HCT116 (cell line): ENCODE measurements around the gene HEXB. TPM values are rescaled to one million over a fixed set of nuclear protein-coding genes. Genes with fewer than 3 reads are reported as not detected.

Source experiments
- ATAC-seq: fragments of 200-7000 bp; cut with Tn5 transposase; 2 replicates; pipeline ENCODE4 v1.9.1; 2020; ENCODE audit warnings: mild to moderate bottlenecking, moderate library complexity
- BruUV-seq: library from RNA; stranded (reverse); fragments of 400-500 nt; replicated peaks from 2 replicates; lab custom pipeline; 2021; lab: Mats Ljungman, UMichigan
- CTCF ChIA-PET: fragments of 300-600 bp; sonication (Branson Sonifier 250); formaldehyde crosslinking; loops from one replicate; lab custom pipeline; 2021; ENCODE audit warnings: antibody characterized with exemption; lab: Charles Lee
- POLR2A ChIA-PET: fragments of 300-600, 350-600 bp; sonication (Branson Sonifier 250); formaldehyde crosslinking; loops from one replicate; lab custom pipeline; 2021; ENCODE audit warnings: antibody characterized with exemption; lab: Charles Lee
- RAD21 ChIA-PET, 2 experiments: fragments of 300-600 bp; sonication (Branson Sonifier 250); formaldehyde crosslinking; loops; one replicate each; lab custom pipeline; 2023; ENCODE audit warnings: low total read pairs in 2 of 2; ENCODE audit not compliant: uncharacterized antibody in 2 of 2, unreplicated experiment in 2 of 2, low non-redundant PET in 1 of 2; lab: Charles Lee
- DNase-seq: peaks from one replicate; pipeline ENCODE4 v3.0.0-alpha.2; 2010; ENCODE audit warnings: low read depth, low spot score
- H2AFZ ChIP-seq: fragments of 200-600 bp; shearing (Covaris generic), sonication (generic); 2 replicates; pipeline ENCODE4 v1.6.1; 2017; ENCODE audit warnings: low read depth, mixed run types, mixed read lengths, antibody characterized with exemption, low read length; ENCODE audit not compliant: poor library complexity, severe bottlenecking
- H3K27ac ChIP-seq: 2 replicates; pipeline ENCODE4 v1.5.1; 2012; ENCODE audit warnings: low read depth, low read length
- H3K27me3 ChIP-seq: fragments of 200-600 bp; sonication (generic); 2 replicates; pipeline ENCODE4 v1.6.1; 2016; ENCODE audit warnings: mixed run types, low read length, mixed read lengths; ENCODE audit not compliant: insufficient read depth
- H3K36me3 ChIP-seq, 2 experiments: fragments of 200-500 bp in 1 of 2; fragments of 200-600 bp in 1 of 2; sonication (Bioruptor generic) in 1 of 2; sonication (generic) in 1 of 2; 2 replicates each; pipeline versions ENCODE4 v1.5.1 to v1.6.1; 2014 to 2016; ENCODE audit warnings: low read length in 2 of 2, inconsistent platforms in 1 of 2, mixed read lengths in 1 of 2, mixed run types in 1 of 2; ENCODE audit not compliant: insufficient read depth in 2 of 2, control insufficient read depth in 1 of 2
- H3K4me1 ChIP-seq, 2 experiments: fragments of 200-600 bp in 1 of 2; sonication (generic) in 1 of 2; 2 replicates each; pipeline versions ENCODE4 v1.5.1 to v1.6.1; 2012 to 2017; ENCODE audit warnings: low read length in 2 of 2, inconsistent platforms in 1 of 2, mild to moderate bottlenecking in 1 of 2, mixed read lengths in 1 of 2, mixed run types in 1 of 2, moderate library complexity in 1 of 2; ENCODE audit not compliant: insufficient read depth in 2 of 2, control insufficient read depth in 1 of 2
- H3K4me2 ChIP-seq: fragments of 200-600 bp; sonication (generic); 2 replicates; pipeline ENCODE4 v1.6.1; 2017; ENCODE audit warnings: mixed run types, low read length, mixed read lengths
- H3K4me3 ChIP-seq, 2 experiments: fragments of 200-600 bp in 1 of 2; sonication (generic) in 1 of 2; replicated peaks in 1 of 2; 2 replicates each; pipeline ENCODE4 v1.5.1; 2011 to 2016; ENCODE audit warnings: low read length in 2 of 2, control low read depth in 1 of 2, low read depth in 1 of 2, mild to moderate bottlenecking in 1 of 2, mixed read lengths in 1 of 2, mixed run types in 1 of 2
- H3K79me2 ChIP-seq: fragments of 200-600 bp; sonication (generic); 2 replicates; pipeline ENCODE4 v1.6.1; 2017; ENCODE audit warnings: mild to moderate bottlenecking, mixed run types, low read length, moderate library complexity, mixed read lengths; ENCODE audit not compliant: insufficient read depth
- H3K9ac ChIP-seq: fragments of 200-600 bp; sonication (generic); 2 replicates; pipeline ENCODE4 v1.6.1; 2016; ENCODE audit warnings: low read length, mixed read lengths
- H3K9me2 ChIP-seq: fragments of 200-600 bp; sonication (generic), shearing (Covaris generic); 2 replicates; pipeline ENCODE4 v1.6.1; 2017; ENCODE audit warnings: mixed run types, mild to moderate bottlenecking, moderate library complexity; ENCODE audit not compliant: insufficient read depth
- H3K9me3 ChIP-seq, 2 experiments: fragments of 200-500 bp in 1 of 2; fragments of 200-600 bp in 1 of 2; sonication (Bioruptor generic) in 1 of 2; sonication (generic) in 1 of 2; 2 replicates each; pipeline ENCODE4 v1.6.1; 2014 to 2017; ENCODE audit warnings: low read length in 2 of 2, mixed read lengths in 2 of 2, inconsistent platforms in 1 of 2, low read depth in 1 of 2, mild to moderate bottlenecking in 1 of 2, mixed run types in 1 of 2, moderate library complexity in 1 of 2; ENCODE audit not compliant: control insufficient read depth in 1 of 2, insufficient read depth in 1 of 2
- H4K20me1 ChIP-seq: fragments of 200-600 bp; sonication (generic), shearing (Covaris generic); 2 replicates; pipeline ENCODE4 v1.6.1; 2017; ENCODE audit warnings: mixed run types, mild to moderate bottlenecking, moderate library complexity; ENCODE audit not compliant: insufficient read depth
- CBX3 ChIP-seq: IDR thresholded peaks from 2 replicates; pipeline ENCODE4 v1.6.1; 2012; ENCODE audit warnings: low read depth
- CTCF ChIP-seq, 3 experiments: fragments of 200-600 bp in 1 of 3; sonication (generic) in 1 of 3; IDR thresholded peaks in 2 of 3; conservative IDR thresholded peaks in 1 of 3; 2 replicates each; pipeline ENCODE4 v1.5.1; 2012 to 2017; ENCODE audit warnings: low read depth in 2 of 3, low read length in 2 of 3, antibody characterized with exemption in 1 of 3, borderline replicate concordance in 1 of 3, control low read depth in 1 of 3, mild to moderate bottlenecking in 1 of 3, mixed read lengths in 1 of 3, mixed run types in 1 of 3, moderate library complexity in 1 of 3; ENCODE audit not compliant: insufficient read depth in 1 of 3
- EGR1 ChIP-seq: IDR thresholded peaks from 2 replicates; pipeline ENCODE4 v1.6.1; 2012; ENCODE audit warnings: low read depth
- EZH2 ChIP-seq: fragments of 200-600 bp; sonication (generic); IDR thresholded peaks from 2 replicates; pipeline ENCODE4 v1.6.1; 2017; ENCODE audit warnings: antibody characterized with exemption, mixed run types
- JUND ChIP-seq: IDR thresholded peaks from 2 replicates; pipeline ENCODE4 v1.6.1; 2012
- POLR2A ChIP-seq: IDR thresholded peaks from 2 replicates; pipeline ENCODE4 v1.7.0; 2011; ENCODE audit warnings: borderline replicate concordance; ENCODE audit not compliant: insufficient read depth, insufficient read length; ENCODE audit errors: extremely low read depth
- POLR2AphosphoS5 ChIP-seq: IDR thresholded peaks from 2 replicates; pipeline ENCODE4 v1.6.1; 2011; ENCODE audit warnings: mild to moderate bottlenecking, low read depth, low read length, moderate library complexity
- REST ChIP-seq: IDR thresholded peaks from 2 replicates; pipeline ENCODE4 v1.6.1; 2012; ENCODE audit warnings: low read depth
- SIN3A ChIP-seq: IDR thresholded peaks from 2 replicates; pipeline ENCODE4 v1.6.1; 2012; ENCODE audit warnings: low read depth
- TCF7L2 ChIP-seq: IDR thresholded peaks from 2 replicates; pipeline ENCODE4 v1.7.0; 2011; ENCODE audit warnings: borderline replicate concordance, inconsistent platforms; ENCODE audit not compliant: insufficient read depth, insufficient read length; ENCODE audit errors: extremely low read depth
- YY1 ChIP-seq: IDR thresholded peaks from 2 replicates; pipeline ENCODE4 v1.6.1; 2011; ENCODE audit warnings: low read length, low read depth, moderate library complexity, mild to moderate bottlenecking; ENCODE audit not compliant: insufficient replicate concordance; ENCODE audit errors: extremely low read depth
- ZBTB33 ChIP-seq: IDR thresholded peaks from 2 replicates; pipeline ENCODE4 v1.6.1; 2011; ENCODE audit warnings: mild to moderate bottlenecking, low read length, moderate library complexity; ENCODE audit not compliant: insufficient replicate concordance; ENCODE audit errors: extremely low read depth
- intact Hi-C: fragments of 100-400 bp; cut with micrococcal nuclease; formaldehyde crosslinking; loops from 2 replicates; pipeline ENCODE4 v1.10.0; 2022
- total RNA-seq: library from RNA; stranded (reverse); gene quantifications from one replicate; pipeline ENCODE4 v1.2.1, GENCODE V29; 2021; ENCODE audit not compliant: unreplicated experiment

Gene HEXB
- total RNA-seq, 1 experiment from 2014 or later = 123 TPM

GRCh38 chr5:74665273-74665672 is 19.8 kb upstream of the HEXB start:
- POLR2A ChIA-PET = no interaction called here
- no peak for TF ChIP-seq POLR2AphosphoS5
- TF ChIP-seq ZBTB33 = no peak
- TF ChIP-seq SIN3A = no peak
- no peak for TF ChIP-seq CTCF (IDR thresholded peaks at IDR 0.05 in 2 of 3, conservative IDR thresholded peaks at IDR 0.05 in 1 of 3; ENCODE audit: borderline replicate concordance in 1 of 3, insufficient read depth in 1 of 3, low read depth in 2 of 3, low read length in 2 of 3)
- TF ChIP-seq REST = no peak
- no peak for TF ChIP-seq JUND
- TF ChIP-seq YY1 = no peak
- no peak for TF ChIP-seq TCF7L2
- TF ChIP-seq CBX3 = no peak
- no peak for TF ChIP-seq EGR1
- TF ChIP-seq EZH2 = no peak
- no peak for TF ChIP-seq POLR2A
- Histone ChIP-seq H2AFZ (no peak overlapping the region), H3K4me2 (no peak overlapping the region), H3K4me3 (no peak overlapping the region), H3K36me3 (no peaks in the 10 kb centered on the region), H3K9ac (no peak overlapping the region), H3K9me2 (no peaks in the 10 kb centered on the region), H3K27ac (no peak overlapping the region), H4K20me1 (no peaks in the 10 kb centered on the region), H3K4me1 (peaks cover 0 to 6% of the 10 kb centered on the region in 2 experiments; a peak in 2 of 4 replicates), H3K79me2 (no peaks in the 10 kb centered on the region), H3K27me3 (no peaks in the 10 kb centered on the region), H3K9me3 (no peaks in the 10 kb centered on the region)
- RAD21 ChIA-PET = no interaction called here
- intact Hi-C loops = no loop called here
- ATAC-seq = no peak
- CTCF ChIA-PET = no interaction called here
- no TSS peak for BruUV-seq
- no peak for DNase-seq
